ENCODE measurements around the gene CADM1. TPM values are rescaled to one million over a fixed set of nuclear protein-coding genes. Genes with fewer than 3 reads are reported as not detected.

Gene CADM1
- total and polyA plus RNA-seq, 9 of the 15 experiments (the other 6 are each of a cell fraction or from before 2014, with no cell fraction given): 0.42 TPM; not detected in 8

GRCh38 chr11:115544422-115544948 lies 40.3 kb upstream of the CADM1 start (continued):
- TF ChIP-seq CEBPZ (IDR thresholded peaks at IDR 0.05; ENCODE audit: borderline replicate concordance, low read depth, low read length) (no peak), ZC3H8 (IDR thresholded peaks at IDR 0.05) (no peak), PHF8 (IDR thresholded peaks at IDR 0.05; ENCODE audit: borderline replicate concordance, low read length) (no peak), FOXA1 (IDR thresholded peaks at IDR 0.05; ENCODE audit: borderline replicate concordance) (no peak), CBX5 (IDR thresholded peaks at IDR 0.05; ENCODE audit: borderline replicate concordance, low read depth) (no peak), PHF20 (IDR thresholded peaks at IDR 0.05; ENCODE audit: partially characterized antibody) (no peak), ZNF133 (CRISPR knock-in tag; IDR thresholded peaks at IDR 0.05) (no peak), C11orf30 (IDR thresholded peaks at IDR 0.05; ENCODE audit: low read depth) (no peak)

GRCh38 chr11:115541518-115541917 lies 37.3 kb upstream of the CADM1 start:
- H3K79me2 ChIP-seq (ENCODE audit: control insufficient read depth, insufficient read depth, low read length): no peaks in the 10 kb centered on the region
- H4K20me1 ChIP-seq (replicated peaks; ENCODE audit: control insufficient read depth, insufficient read depth, low read length): no peaks in the 10 kb centered on the region
- FAIRE-seq: no peak
- no peak overlapping the region for H3K4me3 ChIP-seq
- no peaks in the 10 kb centered on the region for H3K36me3 ChIP-seq (ENCODE audit: control insufficient read depth, insufficient read depth, low read length)
- ATAC-seq: no peak
- ChIA-PET POLR2A (no interaction called here), CTCF (ENCODE audit: low intra/inter-chr PET ratio) (no interaction called here)
- H3K9me1 ChIP-seq (ENCODE audit: control insufficient read depth, insufficient read depth, low read length): no peaks in the 10 kb centered on the region
- no peak overlapping the region for H3K4me2 ChIP-seq (ENCODE audit: insufficient read depth, low read length)
- no peak overlapping the region for H2AFZ ChIP-seq (ENCODE audit: low read depth, low read length)
- no peaks in the 10 kb centered on the region for H3K27me3 ChIP-seq (ENCODE audit: control insufficient read depth in 2 of 2, insufficient read depth in 2 of 2, low read length in 2 of 2)
- no peak for DNase-seq (ENCODE audit: extremely low read depth in 1 of 4, low spot score in 3 of 4)
- intact Hi-C loops (cut with micrococcal nuclease): no loop called here
- no peak overlapping the region for H3K9ac ChIP-seq (ENCODE audit: insufficient read depth in 1 of 2, low read depth in 2 of 2, low read length in 2 of 2)
- H3K9me3 ChIP-seq (replicated peaks; ENCODE audit: control insufficient read depth, insufficient read depth, low read depth, low read length): no peaks in the 10 kb centered on the region
- WGBS (ENCODE audit: insufficient coverage, low coverage, missing lambda C conversion rate): 2% methylated on average over 8 of the region's 8 CpGs
- H3K4me1 ChIP-seq (replicated peaks in 1 of 2; ENCODE audit: control insufficient read depth in 2 of 2, insufficient read depth in 2 of 2, low read length in 2 of 2): no peaks in the 10 kb centered on the region
- BruUV-seq (replicated peaks): no TSS peak
- no peak overlapping the region for H3K27ac ChIP-seq (ENCODE audit: extremely low read depth, low read depth, low read length)
- in situ Hi-C loops (cut with MboI): no loop called here
- TF ChIP-seq DMBX1 (CRISPR knock-in tag; IDR thresholded peaks at IDR 0.05; ENCODE audit: borderline replicate concordance) (no peak), CBX1 (IDR thresholded peaks at IDR 0.05; ENCODE audit: low read depth) (no peak), CSDE1 (IDR thresholded peaks at IDR 0.05) (no peak), SRSF7 (optimal IDR thresholded peaks at IDR 0.05; ENCODE audit: low read depth, low read length) (no peak), E2F5 (CRISPR knock-in tag; IDR thresholded peaks at IDR 0.05) (no peak), EP300 (IDR thresholded peaks at IDR 0.05; ENCODE audit: low read length) (no peak), ETV1 (tag; conservative IDR thresholded peaks at IDR 0.05; ENCODE audit: low read depth) (no peak), ZNF274 (IDR thresholded peaks at IDR 0.05; ENCODE audit: borderline replicate concordance, low read depth, low read length) (no peak), HLTF (IDR thresholded peaks at IDR 0.05) (no peak), SMARCC2 (IDR thresholded peaks at IDR 0.05; ENCODE audit: low read depth) (no peak), HEY1 (CRISPR knock-in tag; IDR thresholded peaks at IDR 0.05; ENCODE audit: borderline replicate concordance) (no peak), MTF1 (CRISPR knock-in tag; IDR thresholded peaks at IDR 0.05; ENCODE audit: borderline replicate concordance) (no peak), MEF2A (IDR thresholded peaks at IDR 0.05; ENCODE audit: control insufficient read depth, low read depth, low read length) (no peak)

Data from K562 (cell line).